ENCODE measurements around the gene MSTO1. TPM values are rescaled to one million over a fixed set of nuclear protein-coding genes. Genes with fewer than 3 reads are reported as not detected.
A peak's percentile ranks its signal among the peaks of the same experiment; 100 is the strongest.

The MSTO1 gene
- total and polyA plus RNA-seq, 10 of the 15 experiments (the other 5 are each of a cell fraction or from before 2014, with no cell fraction given) = 16.1 to 87.9 (median 46.6) TPM

DNA sequence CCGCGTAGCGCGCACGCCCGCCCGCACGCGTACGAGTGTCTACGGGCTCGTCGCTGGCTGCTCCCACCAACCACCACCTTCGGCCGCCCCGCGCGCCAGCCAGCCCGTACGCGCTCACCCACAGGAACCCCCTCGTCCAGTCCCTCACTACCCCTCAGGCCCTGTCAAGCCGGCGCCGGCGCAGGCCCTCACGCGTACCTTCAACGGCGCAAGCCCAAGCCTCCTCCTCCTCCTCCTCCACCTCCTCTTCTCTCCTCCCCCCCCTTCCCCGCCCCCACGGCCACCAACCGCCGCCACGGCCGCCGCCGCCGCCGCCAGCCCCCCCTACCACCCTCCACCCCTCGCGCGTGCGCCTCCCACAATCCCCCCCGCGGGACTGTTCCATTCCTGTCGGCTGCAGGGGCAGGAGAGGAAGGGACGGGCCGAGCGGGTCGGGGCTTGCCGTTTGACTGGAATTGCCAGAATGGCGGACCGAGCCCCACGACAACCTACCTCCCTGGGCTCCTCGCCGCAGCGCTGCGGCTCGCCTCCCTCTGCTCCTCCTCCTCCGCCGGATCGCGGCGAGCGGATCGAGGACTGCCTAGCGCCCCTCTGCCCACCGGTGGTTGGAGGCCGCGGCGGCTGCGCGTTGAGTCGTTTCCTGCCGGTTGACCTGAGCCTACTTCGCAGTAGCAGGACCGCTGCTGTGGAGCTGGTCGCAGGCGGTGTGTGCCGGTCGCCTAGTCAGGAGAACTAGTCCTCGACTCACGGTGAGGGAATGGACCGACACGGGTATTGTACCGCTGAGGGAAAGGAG lies 47.2 kb upstream of the MSTO1 start, which contains the start of gene ASH1L (continued):
- no peak for TF ChIP-seq EP300 (IDR thresholded peaks at IDR 0.05; ENCODE audit: borderline replicate concordance in 1 of 2, control insufficient read depth in 1 of 2, low read depth in 2 of 2, low read length in 2 of 2)
- TF ChIP-seq, protein P1, sequence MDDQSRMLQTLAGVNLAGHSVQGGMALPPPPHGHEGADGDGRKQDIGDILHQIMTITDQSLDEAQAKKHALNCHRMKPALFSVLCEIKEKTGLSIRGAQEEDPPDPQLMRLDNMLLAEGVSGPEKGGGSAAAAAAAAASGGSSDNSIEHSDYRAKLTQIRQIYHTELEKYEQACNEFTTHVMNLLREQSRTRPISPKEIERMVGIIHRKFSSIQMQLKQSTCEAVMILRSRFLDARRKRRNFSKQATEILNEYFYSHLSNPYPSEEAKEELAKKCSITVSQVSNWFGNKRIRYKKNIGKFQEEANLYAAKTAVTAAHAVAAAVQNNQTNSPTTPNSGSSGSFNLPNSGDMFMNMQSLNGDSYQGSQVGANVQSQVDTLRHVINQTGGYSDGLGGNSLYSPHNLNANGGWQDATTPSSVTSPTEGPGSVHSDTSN (IDR thresholded peaks at IDR 0.05; ENCODE audit: insufficient replicate concordance, low read depth, low read length) = no peak
- TF ChIP-seq, protein P2, sequence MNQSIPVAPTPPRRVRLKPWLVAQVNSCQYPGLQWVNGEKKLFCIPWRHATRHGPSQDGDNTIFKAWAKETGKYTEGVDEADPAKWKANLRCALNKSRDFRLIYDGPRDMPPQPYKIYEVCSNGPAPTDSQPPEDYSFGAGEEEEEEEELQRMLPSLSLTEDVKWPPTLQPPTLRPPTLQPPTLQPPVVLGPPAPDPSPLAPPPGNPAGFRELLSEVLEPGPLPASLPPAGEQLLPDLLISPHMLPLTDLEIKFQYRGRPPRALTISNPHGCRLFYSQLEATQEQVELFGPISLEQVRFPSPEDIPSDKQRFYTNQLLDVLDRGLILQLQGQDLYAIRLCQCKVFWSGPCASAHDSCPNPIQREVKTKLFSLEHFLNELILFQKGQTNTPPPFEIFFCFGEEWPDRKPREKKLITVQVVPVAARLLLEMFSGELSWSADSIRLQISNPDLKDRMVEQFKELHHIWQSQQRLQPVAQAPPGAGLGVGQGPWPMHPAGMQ (IDR thresholded peaks at IDR 0.05; ENCODE audit: borderline replicate concordance) = no peak
- no peak for TF ChIP-seq IRF4 (IDR thresholded peaks at IDR 0.05; ENCODE audit: low read depth, low read length)
- TF ChIP-seq GATAD2B (conservative IDR thresholded peaks at IDR 0.05; ENCODE audit: low read depth) = no peak; the same call in 1 of the 2 replicates
- TF ChIP-seq JUND (IDR thresholded peaks at IDR 0.05; ENCODE audit: low read depth, low read length) = peak; percentile 98
- TF ChIP-seq POLR2AphosphoS2 (IDR thresholded peaks at IDR 0.05; ENCODE audit: low read depth, low read length) = peak; percentile 88
- no peak for TF ChIP-seq EED (IDR thresholded peaks at IDR 0.05; ENCODE audit: low read depth)
- TF ChIP-seq BHLHE40 (IDR thresholded peaks at IDR 0.05; ENCODE audit: borderline replicate concordance in 1 of 2, low read depth in 2 of 2, low read length in 1 of 2) = peak; percentile 94 to 99
- peak; percentile 97 for TF ChIP-seq CHD1 (IDR thresholded peaks at IDR 0.05; ENCODE audit: low read depth, low read length)
- TF ChIP-seq, protein P3, sequence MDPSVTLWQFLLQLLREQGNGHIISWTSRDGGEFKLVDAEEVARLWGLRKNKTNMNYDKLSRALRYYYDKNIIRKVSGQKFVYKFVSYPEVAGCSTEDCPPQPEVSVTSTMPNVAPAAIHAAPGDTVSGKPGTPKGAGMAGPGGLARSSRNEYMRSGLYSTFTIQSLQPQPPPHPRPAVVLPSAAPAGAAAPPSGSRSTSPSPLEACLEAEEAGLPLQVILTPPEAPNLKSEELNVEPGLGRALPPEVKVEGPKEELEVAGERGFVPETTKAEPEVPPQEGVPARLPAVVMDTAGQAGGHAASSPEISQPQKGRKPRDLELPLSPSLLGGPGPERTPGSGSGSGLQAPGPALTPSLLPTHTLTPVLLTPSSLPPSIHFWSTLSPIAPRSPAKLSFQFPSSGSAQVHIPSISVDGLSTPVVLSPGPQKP (IDR thresholded peaks at IDR 0.05; ENCODE audit: low read depth, low read length) = no peak
- TF ChIP-seq, protein P4, sequence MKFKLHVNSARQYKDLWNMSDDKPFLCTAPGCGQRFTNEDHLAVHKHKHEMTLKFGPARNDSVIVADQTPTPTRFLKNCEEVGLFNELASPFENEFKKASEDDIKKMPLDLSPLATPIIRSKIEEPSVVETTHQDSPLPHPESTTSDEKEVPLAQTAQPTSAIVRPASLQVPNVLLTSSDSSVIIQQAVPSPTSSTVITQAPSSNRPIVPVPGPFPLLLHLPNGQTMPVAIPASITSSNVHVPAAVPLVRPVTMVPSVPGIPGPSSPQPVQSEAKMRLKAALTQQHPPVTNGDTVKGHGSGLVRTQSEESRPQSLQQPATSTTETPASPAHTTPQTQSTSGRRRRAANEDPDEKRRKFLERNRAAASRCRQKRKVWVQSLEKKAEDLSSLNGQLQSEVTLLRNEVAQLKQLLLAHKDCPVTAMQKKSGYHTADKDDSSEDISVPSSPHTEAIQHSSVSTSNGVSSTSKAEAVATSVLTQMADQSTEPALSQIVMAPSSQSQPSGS (IDR thresholded peaks at IDR 0.05; ENCODE audit: low read length) = no peak
- no peak for TF ChIP-seq STAT3 (IDR thresholded peaks at IDR 0.05; ENCODE audit: low read depth, low read length)
- TF ChIP-seq, protein P5, sequence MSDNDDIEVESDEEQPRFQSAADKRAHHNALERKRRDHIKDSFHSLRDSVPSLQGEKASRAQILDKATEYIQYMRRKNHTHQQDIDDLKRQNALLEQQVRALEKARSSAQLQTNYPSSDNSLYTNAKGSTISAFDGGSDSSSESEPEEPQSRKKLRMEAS (IDR thresholded peaks at IDR 0.05; ENCODE audit: low read depth, low read length) = no peak; the same call in 1 of the 2 replicates
- TF ChIP-seq CBFB (IDR thresholded peaks at IDR 0.05; ENCODE audit: low read depth) = 0 out of 2 replicates have a peak, but pooled peaks have one; percentile 72
- TF ChIP-seq ZNF274 (IDR thresholded peaks at IDR 0.05; ENCODE audit: insufficient read depth, insufficient read length) = no peak
- no peak for TF ChIP-seq MEF2A (IDR thresholded peaks at IDR 0.05; ENCODE audit: insufficient read depth, low read depth, low read length)
- peak; percentile 83; the same call in 1 of the 2 replicates for TF ChIP-seq ASH2L (IDR thresholded peaks at IDR 0.05; ENCODE audit: borderline replicate concordance, low read depth)
- TF ChIP-seq TCF7 (IDR thresholded peaks at IDR 0.05; ENCODE audit: borderline replicate concordance) = no peak
- peak; percentile 99 for TF ChIP-seq ATF7 (IDR thresholded peaks at IDR 0.05; ENCODE audit: low read depth)
- peak; percentile 96 for TF ChIP-seq NBN (IDR thresholded peaks at IDR 0.05)

Data from GM12878 (cell line).